GM23338 (cell line): Measurements from ENCODE around the gene AHI1. TPM values are rescaled to one million over a fixed set of nuclear protein-coding genes. Genes with fewer than 3 reads are reported as not detected.

ENCODE experiments used
- ATAC-seq: fragments of 200-7000 bp; cut with Tn5 transposase; 3 replicates; pipeline ENCODE4 v1.9.1; 2020
- DNase-seq: peaks from one replicate; pipeline ENCODE4 v3.0.0-alpha.2; 2015; ENCODE audit warnings: low spot score
- H2AFZ ChIP-seq: fragments of 200-600 bp; sonication (generic); 2 replicates; pipeline ENCODE4 v1.8.0; 2016; ENCODE audit warnings: antibody characterized with exemption, mild to moderate bottlenecking, moderate library complexity
- H3F3A ChIP-seq: fragments of 200-600 bp; sonication (generic); replicated peaks from 2 replicates; pipeline ENCODE4 v1.8.0; 2017; ENCODE audit warnings: antibody characterized with exemption, mixed run types, low read depth
- H3K27ac ChIP-seq: fragments of 200-600 bp; sonication (generic); 2 replicates; pipeline ENCODE4 v1.6.1; 2016; ENCODE audit warnings: low read depth
- H3K27me3 ChIP-seq: fragments of 200-600 bp; sonication (generic); 2 replicates; pipeline ENCODE4 v1.8.0; 2016; ENCODE audit warnings: mild to moderate bottlenecking, mixed run types, moderate library complexity; ENCODE audit not compliant: insufficient read depth
- H3K36me3 ChIP-seq: fragments of 200-600 bp; sonication (generic); 2 replicates; pipeline ENCODE4 v1.8.0; 2016; ENCODE audit warnings: mild to moderate bottlenecking; ENCODE audit not compliant: insufficient read depth
- H3K4me1 ChIP-seq: fragments of 200-600 bp; sonication (generic); 2 replicates; pipeline ENCODE4 v1.8.0; 2016; ENCODE audit warnings: mild to moderate bottlenecking, moderate library complexity; ENCODE audit not compliant: insufficient read depth
- H3K4me2 ChIP-seq: fragments of 200-600 bp; sonication (generic); 2 replicates; pipeline ENCODE4 v1.7.1; 2017; ENCODE audit warnings: mixed run types
- H3K4me3 ChIP-seq: fragments of 200-600 bp; sonication (generic); 2 replicates; pipeline ENCODE4 v1.6.1; 2016; ENCODE audit warnings: mixed run types
- H3K79me2 ChIP-seq: fragments of 200-600 bp; sonication (generic); replicated peaks from 2 replicates; pipeline ENCODE4 v1.8.0; 2017; ENCODE audit warnings: mild to moderate bottlenecking; ENCODE audit not compliant: insufficient read depth
- H3K9me2 ChIP-seq: fragments of 200-600 bp; sonication (generic); 2 replicates; pipeline ENCODE4 v1.8.0; 2017; ENCODE audit not compliant: insufficient read depth
- H4K20me1 ChIP-seq: fragments of 200-600 bp; sonication (generic); replicated peaks from 2 replicates; pipeline ENCODE4 v1.8.0; 2017; ENCODE audit warnings: mild to moderate bottlenecking; ENCODE audit not compliant: insufficient read depth
- H3K27ac Mint-ChIP-seq: 2 replicates; pipeline ENCODE4 v1.8.0; 2020; ENCODE audit warnings: inconsistent platforms, mild to moderate bottlenecking, moderate library complexity, mixed read lengths
- H3K27me3 Mint-ChIP-seq: 3 replicates; pipeline ENCODE4 v1.8.0; 2022; ENCODE audit warnings: low read depth, mild to moderate bottlenecking, moderate library complexity, mixed read lengths, inconsistent platforms; ENCODE audit not compliant: insufficient read depth, poor library complexity
- H3K36me3 Mint-ChIP-seq: 3 replicates; pipeline ENCODE4 v1.8.0; 2021; ENCODE audit warnings: low read depth, mild to moderate bottlenecking, inconsistent platforms, moderate library complexity, mixed read lengths
- H3K4me1 Mint-ChIP-seq: 3 replicates; pipeline ENCODE4 v1.8.0; 2020; ENCODE audit warnings: mild to moderate bottlenecking, inconsistent platforms, mixed read lengths
- H3K4me3 Mint-ChIP-seq: 3 replicates; pipeline ENCODE4 v1.8.0; 2021; ENCODE audit warnings: moderate library complexity, mild to moderate bottlenecking, inconsistent platforms, mixed read lengths
- H3K9me3 Mint-ChIP-seq: 3 replicates; pipeline ENCODE4 v1.8.0; 2020; ENCODE audit warnings: moderate library complexity, mild to moderate bottlenecking, inconsistent platforms, mixed read lengths
- EZH2 ChIP-seq: fragments of 200-600 bp; sonication (generic); IDR thresholded peaks from one replicate; pipeline ENCODE4 v1.8.0; 2017; ENCODE audit warnings: antibody characterized with exemption, mild to moderate bottlenecking, low read depth; ENCODE audit not compliant: unreplicated experiment
- POLR2AphosphoS5 ChIP-seq: IDR thresholded peaks from 2 replicates; pipeline ENCODE4 v1.6.1; 2016; ENCODE audit warnings: antibody characterized with exemption, low read depth
- ZNF114 ChIP-seq: fragments of 250-450 bp; sonication (Bioruptor Pico); IDR thresholded peaks from 2 replicates; pipeline ENCODE4 v1.5.0; 2020; ENCODE audit warnings: mild to moderate bottlenecking, moderate library complexity
- polyA plus RNA-seq: library from polyadenylated mRNA; unstranded; fragments of >200 nt; fragmentation: Nextera tagmentation; extraction: Ambion mirVana; gene quantifications from 2 replicates; pipeline ENCODE4 v1.2.1, GENCODE V29; 2016
- total RNA-seq: library from RNA; depleted of rRNA; stranded (reverse); fragments of >200 nt; shearing (Covaris generic); gene quantifications from 2 replicates; pipeline ENCODE4 v1.2.3, GENCODE V29; 2014
- TF ChIP-seq, protein P1 (sequence below): IDR thresholded peaks from 2 replicates; pipeline ENCODE4 v1.6.1; 2016; ENCODE audit warnings: antibody characterized with exemption
- TF ChIP-seq, protein P2 (sequence below), 2 experiments: fragments of 200-600 bp in 1 of 2; sonication (generic) in 1 of 2; conservative IDR thresholded peaks; 2 replicates each; pipeline versions ENCODE4 v1.5.1 to v1.6.1; 2016 to 2017; ENCODE audit warnings: antibody characterized with exemption in 2 of 2, low read depth in 2 of 2, mild to moderate bottlenecking in 2 of 2, moderate library complexity in 1 of 2
- TF ChIP-seq, protein P3 (sequence below): fragments of 250-450 bp; sonication (Bioruptor Pico); IDR thresholded peaks from 2 replicates; pipeline ENCODE4 v1.5.0; 2020; ENCODE audit warnings: mild to moderate bottlenecking, moderate library complexity

The AHI1 gene
- total and polyA plus RNA-seq, 2 experiments from 2014 or later = 19.8 to 72.9 TPM

DNA sequence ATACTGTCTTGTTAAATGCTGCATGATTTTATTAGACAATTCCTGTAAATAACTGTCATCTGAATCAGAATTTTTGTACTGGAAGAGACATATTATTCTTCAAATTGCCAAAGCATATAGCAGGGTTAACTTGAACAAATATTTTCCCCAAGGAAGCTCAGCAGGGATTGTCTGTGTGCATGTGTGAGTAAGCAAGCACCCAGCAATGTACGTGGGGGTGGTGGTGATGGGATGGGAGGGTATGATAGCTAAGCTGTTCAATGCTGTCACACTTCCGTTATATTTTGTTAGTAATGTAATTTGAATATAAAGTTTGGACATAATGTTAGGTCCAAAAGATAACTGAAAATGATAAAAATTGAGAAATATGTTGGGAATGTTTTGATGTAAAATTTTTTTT is 198.3 kb downstream of the AHI1 start:
- TF ChIP-seq, protein P1, sequence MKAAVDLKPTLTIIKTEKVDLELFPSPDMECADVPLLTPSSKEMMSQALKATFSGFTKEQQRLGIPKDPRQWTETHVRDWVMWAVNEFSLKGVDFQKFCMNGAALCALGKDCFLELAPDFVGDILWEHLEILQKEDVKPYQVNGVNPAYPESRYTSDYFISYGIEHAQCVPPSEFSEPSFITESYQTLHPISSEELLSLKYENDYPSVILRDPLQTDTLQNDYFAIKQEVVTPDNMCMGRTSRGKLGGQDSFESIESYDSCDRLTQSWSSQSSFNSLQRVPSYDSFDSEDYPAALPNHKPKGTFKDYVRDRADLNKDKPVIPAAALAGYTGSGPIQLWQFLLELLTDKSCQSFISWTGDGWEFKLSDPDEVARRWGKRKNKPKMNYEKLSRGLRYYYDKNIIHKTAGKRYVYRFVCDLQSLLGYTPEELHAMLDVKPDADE = no peak
- TF ChIP-seq, protein P2, sequence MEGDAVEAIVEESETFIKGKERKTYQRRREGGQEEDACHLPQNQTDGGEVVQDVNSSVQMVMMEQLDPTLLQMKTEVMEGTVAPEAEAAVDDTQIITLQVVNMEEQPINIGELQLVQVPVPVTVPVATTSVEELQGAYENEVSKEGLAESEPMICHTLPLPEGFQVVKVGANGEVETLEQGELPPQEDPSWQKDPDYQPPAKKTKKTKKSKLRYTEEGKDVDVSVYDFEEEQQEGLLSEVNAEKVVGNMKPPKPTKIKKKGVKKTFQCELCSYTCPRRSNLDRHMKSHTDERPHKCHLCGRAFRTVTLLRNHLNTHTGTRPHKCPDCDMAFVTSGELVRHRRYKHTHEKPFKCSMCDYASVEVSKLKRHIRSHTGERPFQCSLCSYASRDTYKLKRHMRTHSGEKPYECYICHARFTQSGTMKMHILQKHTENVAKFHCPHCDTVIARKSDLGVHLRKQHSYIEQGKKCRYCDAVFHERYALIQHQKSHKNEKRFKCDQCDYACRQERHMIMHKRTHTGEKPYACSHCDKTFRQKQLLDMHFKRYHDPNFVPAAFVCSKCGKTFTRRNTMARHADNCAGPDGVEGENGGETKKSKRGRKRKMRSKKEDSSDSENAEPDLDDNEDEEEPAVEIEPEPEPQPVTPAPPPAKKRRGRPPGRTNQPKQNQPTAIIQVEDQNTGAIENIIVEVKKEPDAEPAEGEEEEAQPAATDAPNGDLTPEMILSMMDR (conservative IDR thresholded peaks at IDR 0.05; ENCODE audit: low read depth in 2 of 2) = no peak
- no peak for TF ChIP-seq ZNF114 (CRISPR knock-in tag)
- no peak for TF ChIP-seq POLR2AphosphoS5
- H3K27me3 ChIP-seq = no peaks in the 10 kb centered on the region
- Mint-ChIP-seq H3K9me3 (no peaks in the 10 kb centered on the region), H3K27ac (no peak overlapping the region), H3K36me3 (no peaks in the 10 kb centered on the region), H3K4me1 (peaks cover 4% of the 10 kb centered on the region; the same call in 2 of the 3 replicates), H3K4me3 (no peak overlapping the region), H3K27me3 (no peaks in the 10 kb centered on the region)
- no peaks in the 10 kb centered on the region for H4K20me1 ChIP-seq
- H3F3A ChIP-seq = no peaks in the 10 kb centered on the region
- no peak overlapping the region for H2AFZ ChIP-seq
- no peak for ATAC-seq
- H3K4me3 ChIP-seq = no peak overlapping the region
- H3K4me1 ChIP-seq = no peaks in the 10 kb centered on the region
- no peak for DNase-seq
- no peaks in the 10 kb centered on the region for H3K9me2 ChIP-seq
- H3K27ac ChIP-seq = no peak overlapping the region
- no peaks in the 10 kb centered on the region for H3K36me3 ChIP-seq
- H3K4me2 ChIP-seq = no peak overlapping the region
- H3K79me2 ChIP-seq = no peaks in the 10 kb centered on the region

DNA sequence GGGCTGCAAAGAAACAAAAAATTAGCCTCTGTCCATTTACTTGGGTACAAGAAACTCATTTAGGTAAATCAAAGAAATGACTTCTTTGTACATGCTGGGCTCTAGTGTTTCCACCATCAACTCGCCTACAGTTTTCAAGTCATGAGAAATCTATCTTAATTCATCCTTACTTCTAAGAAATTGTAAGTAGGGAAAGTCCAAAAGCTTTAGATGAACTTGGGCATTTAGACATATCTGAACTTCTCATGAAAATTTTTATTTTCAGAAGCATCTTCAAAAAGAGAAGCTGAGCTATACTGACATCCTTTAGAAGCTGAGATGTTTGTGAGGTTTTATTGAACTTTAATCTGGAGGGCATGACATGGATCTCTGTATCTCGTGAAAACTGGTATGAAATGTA is 199.1 kb downstream of the AHI1 start:
- Mint-ChIP-seq H3K36me3 (no peaks in the 10 kb centered on the region), H3K27me3 (no peaks in the 10 kb centered on the region), H3K9me3 (no peaks in the 10 kb centered on the region), H3K4me1 (peaks cover 4% of the 10 kb centered on the region; the same call in 2 of the 3 replicates), H3K27ac (no peak overlapping the region), H3K4me3 (no peak overlapping the region)
- H3K4me1 ChIP-seq = no peaks in the 10 kb centered on the region
- H4K20me1 ChIP-seq = no peaks in the 10 kb centered on the region
- no peaks in the 10 kb centered on the region for H3F3A ChIP-seq
- no peak overlapping the region for H3K27ac ChIP-seq
- no peaks in the 10 kb centered on the region for H3K36me3 ChIP-seq
- H2AFZ ChIP-seq = no peak overlapping the region
- ATAC-seq = no peak
- H3K4me2 ChIP-seq = no peak overlapping the region
- no peaks in the 10 kb centered on the region for H3K27me3 ChIP-seq
- H3K4me3 ChIP-seq = no peak overlapping the region
- no peaks in the 10 kb centered on the region for H3K79me2 ChIP-seq
- DNase-seq = no peak
- H3K9me2 ChIP-seq = no peaks in the 10 kb centered on the region
- TF ChIP-seq, protein P1 = no peak
- TF ChIP-seq EZH2 (no peak), POLR2AphosphoS5 (no peak)
- TF ChIP-seq, protein P2 (conservative IDR thresholded peaks at IDR 0.05; ENCODE audit: low read depth in 2 of 2) = no peak
- TF ChIP-seq, protein P3, sequence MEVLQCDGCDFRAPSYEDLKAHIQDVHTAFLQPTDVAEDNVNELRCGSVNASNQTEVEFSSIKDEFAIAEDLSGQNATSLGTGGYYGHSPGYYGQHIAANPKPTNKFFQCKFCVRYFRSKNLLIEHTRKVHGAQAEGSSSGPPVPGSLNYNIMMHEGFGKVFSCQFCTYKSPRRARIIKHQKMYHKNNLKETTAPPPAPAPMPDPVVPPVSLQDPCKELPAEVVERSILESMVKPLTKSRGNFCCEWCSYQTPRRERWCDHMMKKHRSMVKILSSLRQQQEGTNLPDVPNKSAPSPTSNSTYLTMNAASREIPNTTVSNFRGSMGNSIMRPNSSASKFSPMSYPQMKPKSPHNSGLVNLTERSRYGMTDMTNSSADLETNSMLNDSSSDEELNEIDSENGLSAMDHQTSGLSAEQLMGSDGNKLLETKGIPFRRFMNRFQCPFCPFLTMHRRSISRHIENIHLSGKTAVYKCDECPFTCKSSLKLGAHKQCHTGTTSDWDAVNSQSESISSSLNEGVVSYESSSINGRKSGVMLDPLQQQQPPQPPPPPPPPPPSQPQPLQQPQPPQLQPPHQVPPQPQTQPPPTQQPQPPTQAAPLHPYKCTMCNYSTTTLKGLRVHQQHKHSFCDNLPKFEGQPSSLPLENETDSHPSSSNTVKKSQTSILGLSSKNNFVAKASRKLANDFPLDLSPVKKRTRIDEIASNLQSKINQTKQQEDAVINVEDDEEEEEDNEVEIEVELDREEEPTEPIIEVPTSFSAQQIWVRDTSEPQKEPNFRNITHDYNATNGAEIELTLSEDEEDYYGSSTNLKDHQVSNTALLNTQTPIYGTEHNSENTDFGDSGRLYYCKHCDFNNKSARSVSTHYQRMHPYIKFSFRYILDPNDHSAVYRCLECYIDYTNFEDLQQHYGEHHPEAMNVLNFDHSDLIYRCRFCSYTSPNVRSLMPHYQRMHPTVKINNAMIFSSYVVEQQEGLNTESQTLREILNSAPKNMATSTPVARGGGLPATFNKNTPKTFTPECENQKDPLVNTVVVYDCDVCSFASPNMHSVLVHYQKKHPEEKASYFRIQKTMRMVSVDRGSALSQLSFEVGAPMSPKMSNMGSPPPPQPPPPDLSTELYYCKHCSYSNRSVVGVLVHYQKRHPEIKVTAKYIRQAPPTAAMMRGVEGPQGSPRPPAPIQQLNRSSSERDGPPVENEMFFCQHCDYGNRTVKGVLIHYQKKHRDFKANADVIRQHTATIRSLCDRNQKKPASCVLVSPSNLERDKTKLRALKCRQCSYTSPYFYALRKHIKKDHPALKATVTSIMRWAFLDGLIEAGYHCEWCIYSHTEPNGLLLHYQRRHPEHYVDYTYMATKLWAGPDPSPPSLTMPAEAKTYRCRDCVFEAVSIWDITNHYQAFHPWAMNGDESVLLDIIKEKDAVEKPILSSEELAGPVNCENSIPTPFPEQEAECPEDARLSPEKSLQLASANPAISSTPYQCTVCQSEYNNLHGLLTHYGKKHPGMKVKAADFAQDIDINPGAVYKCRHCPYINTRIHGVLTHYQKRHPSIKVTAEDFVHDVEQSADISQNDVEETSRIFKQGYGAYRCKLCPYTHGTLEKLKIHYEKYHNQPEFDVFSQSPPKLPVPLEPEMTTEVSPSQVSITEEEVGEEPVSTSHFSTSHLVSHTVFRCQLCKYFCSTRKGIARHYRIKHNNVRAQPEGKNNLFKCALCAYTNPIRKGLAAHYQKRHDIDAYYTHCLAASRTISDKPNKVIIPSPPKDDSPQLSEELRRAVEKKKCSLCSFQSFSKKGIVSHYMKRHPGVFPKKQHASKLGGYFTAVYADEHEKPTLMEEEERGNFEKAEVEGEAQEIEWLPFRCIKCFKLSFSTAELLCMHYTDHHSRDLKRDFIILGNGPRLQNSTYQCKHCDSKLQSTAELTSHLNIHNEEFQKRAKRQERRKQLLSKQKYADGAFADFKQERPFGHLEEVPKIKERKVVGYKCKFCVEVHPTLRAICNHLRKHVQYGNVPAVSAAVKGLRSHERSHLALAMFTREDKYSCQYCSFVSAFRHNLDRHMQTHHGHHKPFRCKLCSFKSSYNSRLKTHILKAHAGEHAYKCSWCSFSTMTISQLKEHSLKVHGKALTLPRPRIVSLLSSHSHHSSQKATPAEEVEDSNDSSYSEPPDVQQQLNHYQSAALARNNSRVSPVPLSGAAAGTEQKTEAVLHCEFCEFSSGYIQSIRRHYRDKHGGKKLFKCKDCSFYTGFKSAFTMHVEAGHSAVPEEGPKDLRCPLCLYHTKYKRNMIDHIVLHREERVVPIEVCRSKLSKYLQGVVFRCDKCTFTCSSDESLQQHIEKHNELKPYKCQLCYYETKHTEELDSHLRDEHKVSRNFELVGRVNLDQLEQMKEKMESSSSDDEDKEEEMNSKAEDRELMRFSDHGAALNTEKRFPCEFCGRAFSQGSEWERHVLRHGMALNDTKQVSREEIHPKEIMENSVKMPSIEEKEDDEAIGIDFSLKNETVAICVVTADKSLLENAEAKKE = no peak
